ENCODE results near the gene PLCG2. TPM values are rescaled to one million over a fixed set of nuclear protein-coding genes. Genes with fewer than 3 reads are reported as not detected.

Gene PLCG2
- total RNA-seq, 1 donor from 2014 or later = 47.6 TPM

DNA sequence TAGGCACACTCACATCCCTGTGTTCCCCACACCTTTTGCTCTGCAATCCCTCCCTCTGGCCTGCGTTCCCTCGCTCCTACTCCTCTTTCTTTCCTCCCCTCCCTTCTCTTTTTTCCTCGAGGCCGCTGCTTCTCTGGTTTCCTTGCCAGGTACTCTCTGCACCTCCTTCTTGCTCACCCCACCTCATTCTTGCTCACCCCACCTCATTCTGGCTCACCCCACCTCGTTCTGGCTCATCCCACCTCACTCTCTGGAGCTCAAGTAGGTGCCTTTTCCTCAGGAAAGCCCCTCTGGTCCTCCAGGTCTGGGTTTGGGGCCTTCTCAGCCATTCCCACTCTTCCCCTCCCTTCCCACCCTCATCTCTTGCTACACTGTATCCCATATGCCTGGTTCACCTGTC is 103.5 kb downstream of the PLCG2 start:
- no peaks in the 10 kb centered on the region for H3K4me1 ChIP-seq
- no peak overlapping the region for H3K27ac ChIP-seq
- no peak overlapping the region for H3K4me3 ChIP-seq
- intact Hi-C loops (cut with DNase I) = no loop called here
- H3K27me3 ChIP-seq = no peaks in the 10 kb centered on the region
- peaks cover 5% of the 10 kb centered on the region for H3K36me3 ChIP-seq
- TF ChIP-seq, protein P1, sequence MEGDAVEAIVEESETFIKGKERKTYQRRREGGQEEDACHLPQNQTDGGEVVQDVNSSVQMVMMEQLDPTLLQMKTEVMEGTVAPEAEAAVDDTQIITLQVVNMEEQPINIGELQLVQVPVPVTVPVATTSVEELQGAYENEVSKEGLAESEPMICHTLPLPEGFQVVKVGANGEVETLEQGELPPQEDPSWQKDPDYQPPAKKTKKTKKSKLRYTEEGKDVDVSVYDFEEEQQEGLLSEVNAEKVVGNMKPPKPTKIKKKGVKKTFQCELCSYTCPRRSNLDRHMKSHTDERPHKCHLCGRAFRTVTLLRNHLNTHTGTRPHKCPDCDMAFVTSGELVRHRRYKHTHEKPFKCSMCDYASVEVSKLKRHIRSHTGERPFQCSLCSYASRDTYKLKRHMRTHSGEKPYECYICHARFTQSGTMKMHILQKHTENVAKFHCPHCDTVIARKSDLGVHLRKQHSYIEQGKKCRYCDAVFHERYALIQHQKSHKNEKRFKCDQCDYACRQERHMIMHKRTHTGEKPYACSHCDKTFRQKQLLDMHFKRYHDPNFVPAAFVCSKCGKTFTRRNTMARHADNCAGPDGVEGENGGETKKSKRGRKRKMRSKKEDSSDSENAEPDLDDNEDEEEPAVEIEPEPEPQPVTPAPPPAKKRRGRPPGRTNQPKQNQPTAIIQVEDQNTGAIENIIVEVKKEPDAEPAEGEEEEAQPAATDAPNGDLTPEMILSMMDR (IDR thresholded peaks at IDR 0.05) = no peak
- ATAC-seq = no peak
- H3K9me3 ChIP-seq = no peaks in the 10 kb centered on the region
- no peak for DNase-seq

DNA sequence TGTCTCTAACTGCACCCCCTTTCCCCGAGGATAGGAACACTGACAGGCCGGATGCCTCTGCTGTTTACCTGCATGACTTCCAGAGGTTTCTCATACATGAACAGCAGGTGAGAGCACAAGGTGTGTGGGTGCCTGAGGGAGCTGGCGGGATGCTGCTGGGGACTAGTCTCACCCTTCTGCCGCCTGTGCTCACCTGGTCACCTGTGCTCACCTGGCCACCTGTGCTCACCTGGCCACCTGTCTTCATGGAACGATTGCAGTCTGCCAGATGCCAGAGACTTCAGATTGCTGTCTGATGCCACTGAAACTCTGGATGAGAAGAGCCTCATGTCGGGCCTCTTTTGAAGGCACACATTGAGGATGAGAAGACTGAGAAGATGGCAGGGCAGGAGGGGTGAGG is 104.1 kb downstream of the PLCG2 start:
- Histone ChIP-seq H3K4me1 (no peaks in the 10 kb centered on the region), H3K27ac (no peak overlapping the region), H3K27me3 (no peaks in the 10 kb centered on the region), H3K4me3 (no peak overlapping the region), H3K36me3 (peaks cover 5% of the 10 kb centered on the region), H3K9me3 (no peaks in the 10 kb centered on the region)
- intact Hi-C loops (cut with DNase I) = no loop called here
- DNase-seq (no peak), ATAC-seq (peak; percentile 22)
- TF ChIP-seq, protein P1 (IDR thresholded peaks at IDR 0.05) = no peak

DNA sequence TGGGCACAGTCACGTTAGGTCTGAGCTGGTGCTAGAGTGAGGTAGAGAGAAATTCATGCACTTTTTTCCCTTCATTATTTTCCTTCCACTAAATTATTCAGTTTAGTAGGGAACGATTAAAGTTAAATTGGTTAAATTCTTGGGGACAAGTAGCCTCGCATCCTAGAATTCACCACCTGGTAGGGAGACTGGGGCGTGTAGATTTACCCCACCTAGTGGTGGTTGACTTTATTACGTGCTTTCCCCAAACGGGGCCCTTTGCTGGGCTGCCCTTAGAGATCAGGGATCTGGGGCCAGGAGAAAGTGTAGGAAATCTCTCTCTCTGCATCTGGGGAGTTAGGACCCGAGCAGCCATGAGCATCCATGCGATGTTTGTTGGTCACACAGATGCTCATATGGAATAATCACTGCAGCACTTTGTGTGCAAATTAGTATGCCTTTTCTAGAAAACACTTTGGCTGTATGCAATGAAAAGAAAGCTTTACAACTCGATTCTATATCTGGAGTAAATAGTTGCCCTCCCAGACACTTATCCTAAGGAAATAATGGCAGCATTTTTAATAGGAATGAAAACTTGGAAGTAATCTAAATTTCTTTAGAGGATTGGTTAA is 107.0 kb downstream of the PLCG2 start:
- intact Hi-C loops (cut with DNase I) = no loop called here
- ATAC-seq = peak; percentile 72
- H3K36me3 ChIP-seq = peaks cover 5% of the 10 kb centered on the region

DNA sequence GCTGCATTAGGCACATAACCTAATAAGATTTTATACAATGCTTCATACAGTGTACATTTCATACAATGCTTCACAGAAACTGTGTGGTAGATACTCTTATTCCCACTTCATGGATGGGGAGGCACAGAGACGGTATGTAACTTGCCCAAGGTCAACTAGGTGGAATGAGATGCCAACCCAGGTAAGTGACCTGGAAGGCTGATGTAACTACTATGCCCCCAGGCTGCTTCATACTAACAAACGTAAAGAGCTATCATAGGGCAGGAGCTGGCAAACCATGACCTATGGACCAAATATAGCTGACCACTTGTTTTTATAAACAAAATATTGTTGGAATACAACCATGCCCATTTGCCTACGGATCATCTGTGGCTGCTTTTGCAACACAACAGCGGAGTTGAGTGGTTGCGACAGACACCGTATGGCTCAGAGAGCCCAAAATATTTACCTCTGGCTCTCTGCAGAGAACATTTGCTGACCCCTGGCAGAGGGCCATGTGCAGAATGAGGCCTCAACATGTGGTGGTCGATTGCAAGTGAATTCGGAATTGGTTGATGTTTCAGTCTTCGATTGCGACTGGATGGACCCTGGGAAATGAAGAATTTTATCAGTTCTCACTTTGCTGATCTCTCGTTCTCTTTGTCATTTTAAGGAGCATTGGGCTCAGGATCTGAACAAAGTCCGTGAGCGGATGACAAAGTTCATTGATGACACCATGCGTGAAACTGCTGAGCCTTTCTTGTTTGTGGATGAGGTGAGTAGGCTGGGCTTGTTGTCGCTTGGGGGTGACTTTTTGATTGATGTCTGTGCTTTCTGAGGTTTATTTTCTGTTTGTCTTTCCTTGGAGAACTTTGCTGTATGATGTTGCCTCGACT is 109.7 kb downstream of the PLCG2 start:
- no peak for ATAC-seq
- intact Hi-C loops (cut with DNase I) = no loop called here
- H3K4me1 ChIP-seq = no peaks in the 10 kb centered on the region

More for the DNA sequence above, 107.0 kb downstream of the PLCG2 start:
- TF ChIP-seq, protein P1 (IDR thresholded peaks at IDR 0.05) = peak; percentile 67
- H3K4me1 ChIP-seq = no peaks in the 10 kb centered on the region
- no peaks in the 10 kb centered on the region for H3K27me3 ChIP-seq
- H3K27ac ChIP-seq = no peak overlapping the region
- H3K9me3 ChIP-seq = no peaks in the 10 kb centered on the region
- DNase-seq = no peak
- no peak overlapping the region for H3K4me3 ChIP-seq

DNA sequence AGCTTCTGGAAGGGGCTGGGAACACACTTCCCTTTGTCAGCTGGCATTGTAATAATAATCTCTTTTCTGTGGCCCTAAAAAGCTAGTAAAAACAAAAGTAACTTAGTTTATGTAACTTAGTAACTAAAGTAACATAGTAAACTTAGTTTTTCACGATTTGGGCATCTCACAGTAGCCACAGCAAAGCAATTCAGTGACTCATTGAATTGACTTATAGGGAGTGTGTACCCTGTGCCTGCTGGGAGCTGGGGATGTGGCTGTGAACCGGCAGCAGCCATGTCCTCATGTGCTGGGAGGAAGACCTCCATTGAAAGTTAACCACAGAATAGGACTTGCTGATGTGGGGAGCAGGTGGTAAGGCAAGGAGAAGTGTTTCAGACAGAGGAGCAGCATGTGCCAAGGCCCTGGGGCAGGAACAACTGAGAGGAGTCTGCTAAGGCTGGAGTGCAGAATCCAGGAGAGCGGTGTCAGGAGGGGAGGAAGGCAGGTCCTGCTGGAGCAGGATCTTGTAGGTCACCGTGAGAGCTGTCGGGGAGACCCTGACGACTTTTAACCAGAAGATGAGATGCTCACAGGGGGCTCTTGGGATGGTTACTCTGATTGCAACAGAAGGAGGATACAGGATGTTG is 112.8 kb downstream of the PLCG2 start:
- Histone ChIP-seq H3K36me3 (no peaks in the 10 kb centered on the region), H3K27ac (no peak overlapping the region), H3K4me1 (no peaks in the 10 kb centered on the region), H3K9me3 (no peaks in the 10 kb centered on the region), H3K4me3 (no peak overlapping the region), H3K27me3 (no peaks in the 10 kb centered on the region)
- intact Hi-C loops (cut with DNase I) = no loop called here
- TF ChIP-seq, protein P1 (IDR thresholded peaks at IDR 0.05) = no peak
- DNase-seq (no peak), ATAC-seq (no peak)

More for the DNA sequence above, 109.7 kb downstream of the PLCG2 start:
- Histone ChIP-seq H3K9me3 (no peaks in the 10 kb centered on the region), H3K27me3 (no peaks in the 10 kb centered on the region), H3K4me3 (no peak overlapping the region), H3K36me3 (peaks cover 2% of the 10 kb centered on the region), H3K27ac (no peak overlapping the region)
- no peak for DNase-seq
- TF ChIP-seq, protein P1 (IDR thresholded peaks at IDR 0.05) = no peak

All from upper lobe of right lung (tissue), 1 donor.